PC-9 (cell line): ENCODE data around the gene THADA. TPM values are rescaled to one million over a fixed set of nuclear protein-coding genes. Genes with fewer than 3 reads are reported as not detected.

Experiments
- BruUV-seq: library from RNA; stranded (reverse); fragments of 400-500 nt; replicated peaks from 2 replicates; lab custom pipeline; 2021; lab: Mats Ljungman, UMichigan
- CTCF ChIA-PET: fragments of 300-600 bp; sonication (Branson Sonifier 250); formaldehyde crosslinking; loops from one replicate; lab custom pipeline; 2022; ENCODE audit warnings: antibody characterized with exemption; lab: Charles Lee
- POLR2A ChIA-PET: fragments of 300-600 bp; sonication (Branson Sonifier 250); formaldehyde crosslinking; loops from one replicate; lab custom pipeline; 2022; ENCODE audit warnings: antibody characterized with exemption; ENCODE audit not compliant: unreplicated experiment; lab: Charles Lee
- DNase-seq, 2 experiments: peaks; one replicate each; pipeline versions ENCODE4 v3.0.0 to v3.0.0-alpha.2; 2015 to 2022; ENCODE audit warnings: mixed read lengths in 1 of 2
- H2AFZ ChIP-seq: fragments of 200-600 bp; sonication (generic); 2 replicates; pipeline ENCODE4 v1.8.1; 2017; ENCODE audit warnings: antibody characterized with exemption
- H3F3A ChIP-seq: fragments of 200-600 bp; sonication (generic); 2 replicates; pipeline ENCODE4 v1.8.1; 2017; ENCODE audit warnings: antibody characterized with exemption, mild to moderate bottlenecking, low read depth; ENCODE audit not compliant: insufficient read depth
- H3K27ac ChIP-seq: fragments of 200-600 bp; sonication (generic); 2 replicates; pipeline ENCODE4 v1.6.1; 2016; ENCODE audit warnings: mixed run types
- H3K27me3 ChIP-seq: fragments of 200-600 bp; sonication (generic); 2 replicates; pipeline ENCODE4 v1.6.1; 2016; ENCODE audit warnings: low read depth, mixed run types; ENCODE audit not compliant: insufficient read depth
- H3K36me3 ChIP-seq: fragments of 200-600 bp; sonication (generic); 2 replicates; pipeline ENCODE4 v1.6.1; 2016; ENCODE audit warnings: low read depth, mixed run types
- H3K4me1 ChIP-seq: fragments of 200-600 bp; sonication (generic); replicated peaks from 2 replicates; pipeline ENCODE4 v1.6.1; 2016; ENCODE audit warnings: mixed run types; ENCODE audit not compliant: insufficient read depth
- H3K4me2 ChIP-seq: fragments of 200-600 bp; sonication (generic); 2 replicates; pipeline ENCODE4 v1.6.1; 2017; ENCODE audit warnings: mixed run types
- H3K4me3 ChIP-seq: fragments of 200-600 bp; sonication (generic); 2 replicates; pipeline ENCODE4 v1.6.1; 2016; ENCODE audit warnings: mixed run types
- H3K79me2 ChIP-seq: fragments of 200-600 bp; sonication (generic); 2 replicates; pipeline ENCODE4 v1.6.1; 2017; ENCODE audit warnings: low read depth, mixed run types
- H3K9me2 ChIP-seq: fragments of 200-600 bp; sonication (generic); 2 replicates; pipeline ENCODE4 v1.8.1; 2017; ENCODE audit warnings: mild to moderate bottlenecking; ENCODE audit not compliant: insufficient read depth
- H3K9me3 ChIP-seq: fragments of 200-600 bp; sonication (generic); 2 replicates; pipeline ENCODE4 v1.8.1; 2016; ENCODE audit warnings: low read depth; ENCODE audit not compliant: insufficient read depth
- H4K20me1 ChIP-seq: fragments of 200-600 bp; sonication (generic); 2 replicates; pipeline ENCODE4 v1.8.1; 2017; ENCODE audit not compliant: insufficient read depth
- EZH2 ChIP-seq: fragments of 200-600 bp; sonication (generic); IDR thresholded peaks from 2 replicates; pipeline ENCODE4 v1.8.0; 2017; ENCODE audit warnings: antibody characterized with exemption, low read depth
- intact Hi-C: fragments of 100-400 bp; cut with micrococcal nuclease; formaldehyde crosslinking; loops from one replicate; pipeline ENCODE4 v1.10.0; 2022; ENCODE audit not compliant: unreplicated experiment
- total RNA-seq: library from RNA; stranded (reverse); gene quantifications from 2 replicates; pipeline ENCODE4 v1.2.3, GENCODE V29; 2021
- TF ChIP-seq, protein P1 (sequence below): fragments of 200-600 bp; sonication (generic); conservative IDR thresholded peaks from 2 replicates; pipeline ENCODE4 v1.6.1; 2017; ENCODE audit warnings: mixed run types, antibody characterized with exemption, mild to moderate bottlenecking, moderate library complexity

Gene THADA
- total RNA-seq, 1 experiment from 2014 or later = 28.1 TPM

DNA sequence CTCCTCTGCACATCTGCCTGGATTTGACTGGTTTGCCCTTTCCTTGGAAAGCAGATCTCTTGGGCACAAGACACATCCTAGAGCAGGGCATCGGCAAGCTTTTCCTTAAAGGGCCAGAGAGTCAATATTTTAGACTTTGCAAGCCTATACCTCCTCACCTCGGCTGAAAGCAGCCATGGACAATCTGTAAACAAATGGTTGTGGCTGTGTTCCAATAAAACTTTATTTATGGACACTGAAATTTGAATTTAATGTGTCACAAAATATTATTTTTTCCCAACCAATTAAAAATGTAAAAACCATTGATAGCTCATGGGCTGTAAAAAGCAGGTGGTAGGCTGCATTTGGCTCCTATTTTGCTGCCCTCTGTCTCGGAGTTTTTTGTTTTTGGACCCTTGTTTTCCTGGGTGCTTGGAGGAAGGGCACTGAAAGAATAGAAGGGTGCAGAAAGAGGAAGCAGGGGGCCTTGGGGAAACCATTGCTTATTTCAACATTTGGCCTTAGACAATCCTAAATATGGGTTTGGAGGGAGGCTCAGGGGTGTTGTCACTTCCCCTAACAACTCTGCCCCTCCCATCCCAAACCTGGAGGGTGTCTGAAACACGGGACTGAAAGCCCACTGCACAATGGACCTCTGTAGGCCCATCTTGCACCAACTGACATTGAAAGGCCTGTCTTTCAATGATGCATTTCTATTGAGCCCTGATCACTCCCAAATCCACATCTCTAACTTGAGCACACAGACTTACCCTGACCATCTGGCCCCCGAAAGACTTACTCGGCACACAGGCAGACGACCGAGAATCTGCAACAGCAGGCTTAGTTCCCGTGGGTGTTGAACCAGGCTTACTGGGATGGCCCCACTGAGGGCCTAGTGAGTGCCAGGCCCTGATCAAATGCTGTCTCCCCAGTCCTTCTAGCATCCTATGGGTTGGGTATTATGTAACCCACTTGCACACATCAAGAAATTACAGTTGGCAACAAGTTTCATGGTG is 362.3 kb downstream of the THADA start:
- Histone ChIP-seq H3K9me3 (no peaks in the 10 kb centered on the region), H4K20me1 (no peaks in the 10 kb centered on the region), H3K9me2 (no peaks in the 10 kb centered on the region), H3K27ac (no peak overlapping the region), H3K27me3 (no peaks in the 10 kb centered on the region), H3K36me3 (no peaks in the 10 kb centered on the region), H3K4me2 (no peak overlapping the region), H3K4me1 (peaks cover 9% of the 10 kb centered on the region), H3K4me3 (no peak overlapping the region), H2AFZ (no peak overlapping the region), H3F3A (peaks cover 26% of the 10 kb centered on the region), H3K79me2 (peaks cover 6% of the 10 kb centered on the region; the same call in 1 of the 2 replicates)
- no peak for TF ChIP-seq EZH2
- TF ChIP-seq, protein P1, sequence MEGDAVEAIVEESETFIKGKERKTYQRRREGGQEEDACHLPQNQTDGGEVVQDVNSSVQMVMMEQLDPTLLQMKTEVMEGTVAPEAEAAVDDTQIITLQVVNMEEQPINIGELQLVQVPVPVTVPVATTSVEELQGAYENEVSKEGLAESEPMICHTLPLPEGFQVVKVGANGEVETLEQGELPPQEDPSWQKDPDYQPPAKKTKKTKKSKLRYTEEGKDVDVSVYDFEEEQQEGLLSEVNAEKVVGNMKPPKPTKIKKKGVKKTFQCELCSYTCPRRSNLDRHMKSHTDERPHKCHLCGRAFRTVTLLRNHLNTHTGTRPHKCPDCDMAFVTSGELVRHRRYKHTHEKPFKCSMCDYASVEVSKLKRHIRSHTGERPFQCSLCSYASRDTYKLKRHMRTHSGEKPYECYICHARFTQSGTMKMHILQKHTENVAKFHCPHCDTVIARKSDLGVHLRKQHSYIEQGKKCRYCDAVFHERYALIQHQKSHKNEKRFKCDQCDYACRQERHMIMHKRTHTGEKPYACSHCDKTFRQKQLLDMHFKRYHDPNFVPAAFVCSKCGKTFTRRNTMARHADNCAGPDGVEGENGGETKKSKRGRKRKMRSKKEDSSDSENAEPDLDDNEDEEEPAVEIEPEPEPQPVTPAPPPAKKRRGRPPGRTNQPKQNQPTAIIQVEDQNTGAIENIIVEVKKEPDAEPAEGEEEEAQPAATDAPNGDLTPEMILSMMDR = no peak
- no peak for DNase-seq
- POLR2A ChIA-PET = interaction anchor here (0.7 kb wide), 1 partner anchor 104 kb away, joined by 3 read pairs; no protein-coding TSS in a partner anchor
- CTCF ChIA-PET = no interaction called here
- intact Hi-C loops = no loop called here
- BruUV-seq = no TSS peak

DNA sequence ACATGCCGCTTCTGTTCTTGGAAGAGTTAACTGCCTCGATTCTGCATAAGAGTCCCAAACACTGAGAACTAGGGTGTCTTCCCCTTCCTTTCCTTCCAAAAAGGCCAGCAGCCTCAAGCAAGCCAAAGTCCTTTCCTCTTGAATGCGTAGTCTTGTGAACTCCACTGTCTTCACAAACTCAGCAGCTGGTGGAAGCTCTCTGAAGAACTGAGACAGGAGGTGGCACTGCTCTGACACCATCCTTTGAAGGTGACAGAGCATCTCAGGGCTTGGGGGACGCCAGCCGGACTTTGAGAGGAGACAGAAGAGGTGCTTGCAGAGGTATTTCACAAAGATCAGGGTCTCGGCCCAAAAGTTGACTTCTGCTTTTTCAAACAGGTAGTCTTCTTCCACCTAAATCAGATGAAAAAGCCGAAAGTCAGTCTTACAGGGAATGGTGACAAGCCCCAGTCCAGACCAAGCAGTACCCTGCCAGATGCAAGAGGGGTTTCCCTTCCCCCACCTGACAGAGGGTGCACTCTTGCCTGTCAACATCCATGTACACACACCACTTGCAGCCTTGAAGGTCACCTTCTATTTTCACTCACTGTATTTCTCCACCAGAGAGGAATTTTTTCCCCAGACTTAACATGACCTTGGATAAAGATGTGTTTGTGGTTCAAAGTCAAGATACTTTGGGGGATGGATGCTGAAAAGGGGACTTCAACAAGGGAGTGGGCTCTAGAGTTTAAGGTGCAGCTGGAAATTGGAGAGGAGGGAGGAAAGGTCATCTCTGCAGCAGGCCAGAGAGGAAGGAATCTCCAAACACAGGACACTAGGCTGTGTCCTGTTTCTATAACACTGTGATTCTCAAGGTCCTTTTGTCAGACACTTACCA is 364.6 kb downstream of the THADA start:
- Histone ChIP-seq H3K4me2 (no peak overlapping the region), H3K9me3 (no peaks in the 10 kb centered on the region), H3K27me3 (no peaks in the 10 kb centered on the region), H3F3A (peaks cover 43% of the 10 kb centered on the region), H3K4me1 (peaks cover 18% of the 10 kb centered on the region), H3K4me3 (no peak overlapping the region), H3K9me2 (no peaks in the 10 kb centered on the region), H3K79me2 (peaks cover 18% of the 10 kb centered on the region), H3K27ac (no peak overlapping the region), H3K36me3 (no peaks in the 10 kb centered on the region), H4K20me1 (no peaks in the 10 kb centered on the region), H2AFZ (no peak overlapping the region)
- ChIA-PET POLR2A (no interaction called here), CTCF (no interaction called here)
- no peak for TF ChIP-seq EZH2
- TF ChIP-seq, protein P1 = no peak
- no peak for DNase-seq
- intact Hi-C loops = no loop called here
- no TSS peak for BruUV-seq

DNA sequence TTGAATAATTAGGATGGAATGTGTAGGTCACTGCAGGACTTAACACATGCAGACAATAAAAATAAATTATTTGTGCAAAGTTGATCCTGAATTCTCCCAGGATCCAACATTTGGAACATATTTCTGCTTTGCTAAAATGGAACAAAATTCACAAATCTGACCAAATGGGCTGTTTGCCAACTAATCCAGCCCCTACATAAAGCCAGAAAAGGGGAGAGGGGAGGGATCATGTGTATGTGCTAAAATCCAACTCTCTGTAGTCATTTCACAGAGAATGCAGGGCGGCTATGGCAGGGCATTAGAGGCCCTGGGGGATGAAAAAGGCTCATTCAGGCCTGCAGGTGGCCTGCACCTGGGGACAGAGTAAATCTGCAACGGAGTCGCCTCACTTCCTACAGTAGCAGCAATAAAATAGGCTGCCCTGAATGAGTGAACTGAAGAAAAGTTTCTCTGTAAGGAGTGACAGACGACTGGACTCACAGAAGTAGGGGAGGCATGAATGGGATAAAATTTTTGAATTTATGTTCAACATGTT is 365.4 kb downstream of the THADA start:
- TF ChIP-seq, protein P1 = no peak
- no peak for DNase-seq
- no peak overlapping the region for H2AFZ ChIP-seq
- no peaks in the 10 kb centered on the region for H3K27me3 ChIP-seq
- ChIA-PET CTCF (no interaction called here), POLR2A (no interaction called here)
- no peaks in the 10 kb centered on the region for H3K36me3 ChIP-seq
- H3K9me2 ChIP-seq = no peaks in the 10 kb centered on the region
- peaks cover 43% of the 10 kb centered on the region for H3F3A ChIP-seq
- H3K9me3 ChIP-seq = no peaks in the 10 kb centered on the region
- no peak overlapping the region for H3K4me2 ChIP-seq
- H3K79me2 ChIP-seq = peaks cover 26% of the 10 kb centered on the region
- intact Hi-C loops = no loop called here
- H3K4me3 ChIP-seq = no peak overlapping the region
- H3K27ac ChIP-seq = no peak overlapping the region
- no peaks in the 10 kb centered on the region for H4K20me1 ChIP-seq
- H3K4me1 ChIP-seq = peaks cover 18% of the 10 kb centered on the region
- no TSS peak for BruUV-seq
